Hematopoietic multipotent progenitor cell treated with erythropoietin and hydrocortisone succinate and interleukin-3 and kit ligand, for 4 days (in vitro differentiated cells): ENCODE results near the gene PLA2G6.

Experiments used
- DNase-seq: peaks from one replicate; pipeline ENCODE4 v3.0.0-alpha.2; 2015

PLA2G6 gene

GRCh38 chr22:38068641-38069371 lies 112.8 kb downstream of the PLA2G6 start:
- no peak for DNase-seq

- DNase-seq = no peak
These were observed 113.8 kb downstream of the PLA2G6 start for GRCh38 chr22:38067761-38068360.

- DNase-seq = no peak
These were observed 114.6 kb downstream of the PLA2G6 start for GRCh38 chr22:38067028-38067415.

GRCh38 chr22:38066381-38067027 lies 115.1 kb downstream of the PLA2G6 start:
- no peak for DNase-seq

GRCh38 chr22:38065539-38065938 lies 116.1 kb downstream of the PLA2G6 start:
- DNase-seq = no peak

- no peak for DNase-seq
These were observed 118.8 kb downstream of the PLA2G6 start for GRCh38 chr22:38062791-38063190.
